ENCODE measurements around the gene DBP.
A peak's percentile ranks its signal among the peaks of the same experiment; 100 is the strongest.

The DBP gene

GRCh38 chr19:48674921-48675824 lies 38.0 kb upstream of the DBP start:
- Histone ChIP-seq H3K9ac (ENCODE audit: low read length) (no peak overlapping the region), H3K4me1 (ENCODE audit: control insufficient read depth, low read depth, low read length) (peaks cover 19% of the 10 kb centered on the region), H3K4me3 (ENCODE audit: low read length) (peak overlapping the region; percentile 0), H3K9me3 (ENCODE audit: control insufficient read depth, low read depth, low read length) (no peaks in the 10 kb centered on the region), H3K27ac (ENCODE audit: low read length) (no peak overlapping the region), H3K36me3 (ENCODE audit: control insufficient read depth, low read depth, low read length) (no peaks in the 10 kb centered on the region), H3K27me3 (ENCODE audit: control insufficient read depth, insufficient read depth, low read length) (peaks cover 12% of the 10 kb centered on the region)

GRCh38 chr19:48674216-48674809 lies 37.1 kb upstream of the DBP start:
- no peaks in the 10 kb centered on the region for H3K9me3 ChIP-seq (ENCODE audit: control insufficient read depth, low read depth, low read length)
- H3K4me1 ChIP-seq (ENCODE audit: control insufficient read depth, low read depth, low read length) = peaks cover 19% of the 10 kb centered on the region
- no peaks in the 10 kb centered on the region for H3K36me3 ChIP-seq (ENCODE audit: control insufficient read depth, low read depth, low read length)
- H3K4me3 ChIP-seq (ENCODE audit: low read length) = peak overlapping the region; percentile 0
- H3K27ac ChIP-seq (ENCODE audit: low read length) = no peak overlapping the region
- H3K27me3 ChIP-seq (ENCODE audit: control insufficient read depth, insufficient read depth, low read length) = peaks cover 12% of the 10 kb centered on the region
- H3K9ac ChIP-seq (ENCODE audit: low read length) = no peak overlapping the region

- Histone ChIP-seq H3K27ac (ENCODE audit: low read length) (no peak overlapping the region), H3K9me3 (ENCODE audit: control insufficient read depth, low read depth, low read length) (no peaks in the 10 kb centered on the region), H3K27me3 (ENCODE audit: control insufficient read depth, insufficient read depth, low read length) (peaks cover 12% of the 10 kb centered on the region), H3K9ac (ENCODE audit: low read length) (no peak overlapping the region), H3K4me1 (ENCODE audit: control insufficient read depth, low read depth, low read length) (peaks cover 19% of the 10 kb centered on the region), H3K36me3 (ENCODE audit: control insufficient read depth, low read depth, low read length) (no peaks in the 10 kb centered on the region), H3K4me3 (ENCODE audit: low read length) (peak overlapping the region; percentile 0)
These were observed 36.4 kb upstream of the DBP start for GRCh38 chr19:48673436-48674100.

- Histone ChIP-seq H3K4me1 (ENCODE audit: control insufficient read depth, low read depth, low read length) (peaks cover 19% of the 10 kb centered on the region), H3K27ac (ENCODE audit: low read length) (no peak within 1 kb of the TSS), H3K4me3 (ENCODE audit: low read length) (peak within 1 kb of the TSS; percentile 0), H3K9me3 (ENCODE audit: control insufficient read depth, low read depth, low read length) (no peaks in the 10 kb centered on the region), H3K27me3 (ENCODE audit: control insufficient read depth, insufficient read depth, low read length) (peaks cover 12% of the 10 kb centered on the region), H3K9ac (ENCODE audit: low read length) (no peak within 1 kb of the TSS), H3K36me3 (ENCODE audit: control insufficient read depth, low read depth, low read length) (no peaks in the 10 kb centered on the region)
These were observed 35.8 kb upstream of the DBP start, which contains the start of gene NTN5 for GRCh38 chr19:48672994-48673393. TSS of gene NTN5 (minus strand) at chr19:48673017. CDS start at chr19:48670986, 2,031 bp downstream.

- Histone ChIP-seq H3K9ac (ENCODE audit: low read length) (no peak overlapping the region), H3K4me3 (ENCODE audit: low read length) (no peak overlapping the region), H3K4me1 (ENCODE audit: control insufficient read depth, low read depth, low read length) (peaks cover 19% of the 10 kb centered on the region), H3K27me3 (ENCODE audit: control insufficient read depth, insufficient read depth, low read length) (peaks cover 12% of the 10 kb centered on the region), H3K27ac (ENCODE audit: low read length) (no peak overlapping the region), H3K9me3 (ENCODE audit: control insufficient read depth, low read depth, low read length) (no peaks in the 10 kb centered on the region), H3K36me3 (ENCODE audit: control insufficient read depth, low read depth, low read length) (no peaks in the 10 kb centered on the region)
These were observed 34.3 kb upstream of the DBP start for GRCh38 chr19:48671446-48671995.

DNA sequence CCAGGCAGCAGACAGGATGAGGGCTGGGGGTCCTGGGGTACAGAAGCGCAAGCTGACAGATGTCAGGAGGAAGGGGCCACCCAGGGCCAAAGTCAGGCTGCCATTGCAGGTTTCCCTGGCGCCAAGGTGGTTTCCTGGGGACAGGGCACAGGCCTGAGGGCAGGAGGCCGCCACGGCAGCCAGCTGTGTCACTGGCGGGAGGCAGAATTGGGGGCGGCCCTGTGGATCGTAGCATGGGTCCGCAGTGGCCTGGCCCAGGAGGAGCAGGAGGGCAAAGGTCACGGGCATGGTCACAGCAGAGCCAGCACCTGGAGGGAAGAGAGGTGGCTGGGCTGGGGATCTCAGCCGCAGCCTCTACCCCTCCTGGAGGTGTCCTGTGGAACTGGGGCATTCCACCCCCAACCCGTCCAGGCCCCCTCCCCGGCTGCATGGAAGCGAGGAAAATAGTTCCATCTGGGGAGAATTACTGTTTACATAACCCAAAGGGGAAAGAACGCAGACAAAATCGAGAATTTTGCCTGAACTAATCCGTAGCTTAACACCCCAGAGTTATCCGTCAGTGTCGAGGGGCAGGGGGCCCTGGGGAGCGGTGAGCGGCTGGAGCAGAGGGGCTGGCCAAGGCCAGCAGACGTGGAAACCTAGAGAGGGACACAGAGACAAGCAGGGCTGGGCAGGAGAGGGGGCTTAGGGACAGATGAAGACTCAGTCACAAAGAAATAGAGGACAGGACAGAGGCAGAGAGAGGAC lies 33.7 kb upstream of the DBP start:
- Histone ChIP-seq H3K27me3 (ENCODE audit: control insufficient read depth, insufficient read depth, low read length) (peaks cover 12% of the 10 kb centered on the region), H3K36me3 (ENCODE audit: control insufficient read depth, low read depth, low read length) (no peaks in the 10 kb centered on the region), H3K27ac (ENCODE audit: low read length) (no peak overlapping the region), H3K9me3 (ENCODE audit: control insufficient read depth, low read depth, low read length) (no peaks in the 10 kb centered on the region), H3K4me3 (ENCODE audit: low read length) (no peak overlapping the region), H3K9ac (ENCODE audit: low read length) (no peak overlapping the region), H3K4me1 (ENCODE audit: control insufficient read depth, low read depth, low read length) (peaks cover 19% of the 10 kb centered on the region)

GRCh38 chr19:48669903-48670668 lies 32.9 kb upstream of the DBP start:
- Histone ChIP-seq H3K4me1 (ENCODE audit: control insufficient read depth, low read depth, low read length) (peaks cover 17% of the 10 kb centered on the region), H3K4me3 (ENCODE audit: low read length) (no peak overlapping the region), H3K36me3 (ENCODE audit: control insufficient read depth, low read depth, low read length) (no peaks in the 10 kb centered on the region), H3K9ac (ENCODE audit: low read length) (no peak overlapping the region), H3K27me3 (ENCODE audit: control insufficient read depth, insufficient read depth, low read length) (peaks cover 12% of the 10 kb centered on the region), H3K27ac (ENCODE audit: low read length) (no peak overlapping the region), H3K9me3 (ENCODE audit: control insufficient read depth, low read depth, low read length) (no peaks in the 10 kb centered on the region)

DNA sequence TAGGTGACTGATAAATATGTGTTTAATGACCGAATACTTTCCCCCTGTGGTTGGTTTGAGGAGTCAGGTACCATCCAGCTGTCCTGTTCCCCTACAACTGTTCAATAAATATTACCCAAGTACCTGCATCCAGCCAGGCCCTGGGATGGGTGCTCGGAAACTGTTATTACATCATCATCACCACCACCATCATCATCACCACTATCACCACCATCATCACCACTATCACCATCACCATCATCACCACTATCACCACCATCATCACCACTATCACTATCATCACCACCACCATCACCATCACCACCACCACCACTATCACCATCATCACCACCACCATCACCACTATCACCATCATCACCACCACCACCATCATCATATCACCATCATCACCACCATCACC lies 31.6 kb upstream of the DBP start:
- Histone ChIP-seq H3K27ac (ENCODE audit: low read length) (no peak overlapping the region), H3K4me3 (ENCODE audit: low read length) (no peak overlapping the region), H3K36me3 (ENCODE audit: control insufficient read depth, low read depth, low read length) (no peaks in the 10 kb centered on the region), H3K27me3 (ENCODE audit: control insufficient read depth, insufficient read depth, low read length) (peaks cover 2% of the 10 kb centered on the region), H3K9me3 (ENCODE audit: control insufficient read depth, low read depth, low read length) (no peaks in the 10 kb centered on the region), H3K9ac (ENCODE audit: low read length) (no peak overlapping the region), H3K4me1 (ENCODE audit: control insufficient read depth, low read depth, low read length) (peaks cover 6% of the 10 kb centered on the region)

DNA sequence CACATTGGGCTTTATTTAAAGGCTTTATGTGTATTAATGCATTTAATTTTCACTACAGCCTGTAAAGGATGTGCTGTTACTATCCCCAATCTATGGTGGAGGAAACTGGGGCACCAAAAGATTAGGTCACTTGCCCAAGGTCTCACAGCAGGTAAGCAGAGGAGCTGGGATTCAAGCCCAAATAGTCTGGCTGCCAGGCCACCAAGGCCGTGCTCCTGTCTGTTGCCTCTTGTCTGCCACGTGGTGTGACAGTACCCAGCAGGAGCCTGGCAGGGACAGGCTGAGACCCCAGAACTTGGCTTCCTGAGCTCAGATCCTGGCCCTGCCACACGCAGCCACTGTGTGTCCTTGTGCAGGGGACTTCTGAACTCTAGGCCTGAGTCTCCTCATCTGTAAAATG lies 31.2 kb upstream of the DBP start:
- no peak overlapping the region for H3K4me3 ChIP-seq (ENCODE audit: low read length)
- no peaks in the 10 kb centered on the region for H3K27me3 ChIP-seq (ENCODE audit: control insufficient read depth, insufficient read depth, low read length)
- H3K9me3 ChIP-seq (ENCODE audit: control insufficient read depth, low read depth, low read length) = no peaks in the 10 kb centered on the region
- H3K9ac ChIP-seq (ENCODE audit: low read length) = no peak overlapping the region
- peaks cover 1% of the 10 kb centered on the region for H3K4me1 ChIP-seq (ENCODE audit: control insufficient read depth, low read depth, low read length)
- H3K27ac ChIP-seq (ENCODE audit: low read length) = no peak overlapping the region
- no peaks in the 10 kb centered on the region for H3K36me3 ChIP-seq (ENCODE audit: control insufficient read depth, low read depth, low read length)

- no peaks in the 10 kb centered on the region for H3K27me3 ChIP-seq (ENCODE audit: control insufficient read depth, insufficient read depth, low read length)
- H3K9ac ChIP-seq (ENCODE audit: low read length) = no peak overlapping the region
- no peaks in the 10 kb centered on the region for H3K9me3 ChIP-seq (ENCODE audit: control insufficient read depth, low read depth, low read length)
- no peak overlapping the region for H3K27ac ChIP-seq (ENCODE audit: low read length)
- no peaks in the 10 kb centered on the region for H3K36me3 ChIP-seq (ENCODE audit: control insufficient read depth, low read depth, low read length)
- no peak overlapping the region for H3K4me3 ChIP-seq (ENCODE audit: low read length)
- H3K4me1 ChIP-seq (ENCODE audit: control insufficient read depth, low read depth, low read length) = no peaks in the 10 kb centered on the region
These were observed 28.6 kb upstream of the DBP start for GRCh38 chr19:48665786-48666185.

Measured in iPS-18a (cell line).